Measurements from ENCODE around the gene EFCAB8. TPM values are rescaled to one million over a fixed set of nuclear protein-coding genes. Genes with fewer than 3 reads are reported as not detected.

The EFCAB8 gene
- total RNA-seq, 1 donor from 2014 or later = 0.29 TPM

DNA sequence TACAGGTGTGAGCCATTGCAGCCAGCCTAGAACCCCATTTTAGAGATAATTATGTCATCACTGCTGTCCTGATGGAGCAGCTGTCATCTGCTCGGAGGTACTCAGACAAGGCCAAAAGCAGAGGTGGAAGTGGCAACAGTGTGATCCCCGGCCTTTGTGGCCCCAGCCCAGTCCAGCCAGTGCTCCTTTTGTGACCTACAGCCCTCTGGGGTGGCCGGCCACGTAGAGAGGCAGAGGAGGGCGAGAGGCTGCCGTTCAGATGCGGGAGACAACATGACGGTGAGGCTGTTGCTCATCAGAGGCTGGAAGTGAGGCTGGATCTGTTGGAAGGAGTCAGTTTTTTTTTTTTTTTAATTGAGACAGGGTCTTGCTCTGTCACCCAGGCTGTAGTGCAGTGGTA is 32.8 kb downstream of the EFCAB8 start:
- Mint-ChIP-seq H3K27ac (no peak overlapping the region), H3K9me3 (ENCODE audit: low read depth) (no peaks in the 10 kb centered on the region), H3K4me1 (ENCODE audit: low read depth) (no peaks in the 10 kb centered on the region), H3K27me3 (no peaks in the 10 kb centered on the region), H3K4me3 (ENCODE audit: low read depth) (no peak overlapping the region), H3K36me3 (ENCODE audit: insufficient read depth) (no peaks in the 10 kb centered on the region)
- no peak for DNase-seq (ENCODE audit: low spot score, unreplicated experiment)
- TF ChIP-seq, protein P1, sequence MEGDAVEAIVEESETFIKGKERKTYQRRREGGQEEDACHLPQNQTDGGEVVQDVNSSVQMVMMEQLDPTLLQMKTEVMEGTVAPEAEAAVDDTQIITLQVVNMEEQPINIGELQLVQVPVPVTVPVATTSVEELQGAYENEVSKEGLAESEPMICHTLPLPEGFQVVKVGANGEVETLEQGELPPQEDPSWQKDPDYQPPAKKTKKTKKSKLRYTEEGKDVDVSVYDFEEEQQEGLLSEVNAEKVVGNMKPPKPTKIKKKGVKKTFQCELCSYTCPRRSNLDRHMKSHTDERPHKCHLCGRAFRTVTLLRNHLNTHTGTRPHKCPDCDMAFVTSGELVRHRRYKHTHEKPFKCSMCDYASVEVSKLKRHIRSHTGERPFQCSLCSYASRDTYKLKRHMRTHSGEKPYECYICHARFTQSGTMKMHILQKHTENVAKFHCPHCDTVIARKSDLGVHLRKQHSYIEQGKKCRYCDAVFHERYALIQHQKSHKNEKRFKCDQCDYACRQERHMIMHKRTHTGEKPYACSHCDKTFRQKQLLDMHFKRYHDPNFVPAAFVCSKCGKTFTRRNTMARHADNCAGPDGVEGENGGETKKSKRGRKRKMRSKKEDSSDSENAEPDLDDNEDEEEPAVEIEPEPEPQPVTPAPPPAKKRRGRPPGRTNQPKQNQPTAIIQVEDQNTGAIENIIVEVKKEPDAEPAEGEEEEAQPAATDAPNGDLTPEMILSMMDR (IDR thresholded peaks at IDR 0.05; ENCODE audit: unreplicated experiment) = no peak

DNA sequence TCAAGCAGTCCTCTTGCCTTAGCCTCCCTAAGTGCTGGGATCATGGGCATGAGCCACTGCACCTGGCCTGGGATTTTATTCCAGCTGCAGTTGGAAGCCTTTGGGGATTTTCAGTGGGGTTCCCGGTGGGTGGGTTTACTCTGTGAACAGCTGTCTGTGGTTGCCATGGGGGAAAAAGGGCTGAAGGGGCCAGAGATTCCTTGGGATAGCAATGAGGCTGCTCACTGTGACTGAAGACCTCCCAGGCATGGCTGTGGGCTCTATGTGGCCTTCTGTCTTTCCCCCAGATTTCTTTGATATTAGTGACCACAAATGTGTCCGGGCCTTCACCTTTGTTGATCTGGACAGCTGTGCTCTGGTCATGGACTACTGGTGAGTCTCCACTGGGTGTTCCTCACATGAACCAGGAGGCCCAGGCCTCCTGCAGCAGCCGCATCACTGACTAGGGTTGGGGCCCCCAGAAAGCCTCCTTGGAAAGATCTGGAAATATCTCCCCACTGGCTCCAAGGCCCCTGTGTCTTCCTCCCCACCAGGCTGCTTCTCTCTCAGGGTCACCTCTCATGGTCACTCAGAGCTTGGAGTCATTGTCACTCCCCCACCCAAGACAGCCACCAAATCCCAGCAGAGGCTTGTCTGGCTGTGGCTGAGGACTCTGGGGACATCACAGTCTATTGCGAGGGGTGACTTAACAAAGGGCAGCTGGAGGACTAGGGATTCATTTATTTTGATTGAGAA is 33.4 kb downstream of the EFCAB8 start:
- Mint-ChIP-seq H3K4me1 (ENCODE audit: low read depth) (no peaks in the 10 kb centered on the region), H3K4me3 (ENCODE audit: low read depth) (no peak overlapping the region), H3K36me3 (ENCODE audit: insufficient read depth) (no peaks in the 10 kb centered on the region), H3K27me3 (no peaks in the 10 kb centered on the region), H3K9me3 (ENCODE audit: low read depth) (no peaks in the 10 kb centered on the region), H3K27ac (no peak overlapping the region)
- TF ChIP-seq, protein P1 (IDR thresholded peaks at IDR 0.05; ENCODE audit: unreplicated experiment) = no peak
- no peak for DNase-seq (ENCODE audit: low spot score, unreplicated experiment)

DNA sequence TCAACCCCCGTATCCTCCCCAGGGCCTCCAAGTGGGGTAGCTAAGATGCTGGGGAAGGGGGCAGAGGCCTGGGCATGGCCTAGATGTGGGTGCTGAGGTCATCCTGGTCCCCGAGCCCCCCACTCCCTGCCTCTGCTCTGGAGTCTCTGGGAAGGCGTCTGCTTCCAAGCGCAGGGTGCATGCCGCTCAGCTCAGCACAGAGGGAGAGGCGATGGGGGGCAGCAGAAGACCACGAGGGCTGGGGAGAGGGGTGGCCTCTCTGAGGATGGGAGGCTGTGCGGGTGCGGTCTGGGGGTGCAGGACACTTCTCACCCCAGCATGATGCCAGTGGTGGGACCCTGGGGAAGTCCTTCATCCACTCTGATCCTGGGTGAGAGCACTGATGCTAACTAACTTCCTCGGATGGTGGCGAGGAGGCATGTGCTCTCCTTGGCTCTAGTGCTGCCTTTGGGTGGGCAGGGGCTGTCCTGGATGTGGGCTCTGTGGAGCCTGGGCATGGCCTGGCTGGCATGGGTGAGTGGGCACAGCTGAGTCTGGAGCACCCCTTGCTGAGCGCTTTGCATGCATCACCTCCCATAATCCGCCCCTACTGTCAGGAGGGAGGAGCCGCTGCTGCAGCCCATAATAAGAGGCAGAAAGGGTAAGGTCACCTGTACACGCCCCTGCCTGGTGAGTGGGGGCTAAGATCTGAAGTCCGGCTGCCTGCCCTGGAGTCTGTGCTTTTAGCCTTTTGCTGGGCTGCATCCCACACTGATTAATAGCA is 34.7 kb downstream of the EFCAB8 start:
- TF ChIP-seq, protein P1 (IDR thresholded peaks at IDR 0.05; ENCODE audit: unreplicated experiment) = no peak
- no peaks in the 10 kb centered on the region for H3K9me3 Mint-ChIP-seq (ENCODE audit: low read depth)
- H3K4me1 Mint-ChIP-seq (ENCODE audit: low read depth) = no peaks in the 10 kb centered on the region
- DNase-seq (ENCODE audit: low spot score, unreplicated experiment) = no peak
- H3K4me3 Mint-ChIP-seq (ENCODE audit: low read depth) = no peak overlapping the region
- H3K27ac Mint-ChIP-seq = no peak overlapping the region
- H3K36me3 Mint-ChIP-seq (ENCODE audit: insufficient read depth) = no peaks in the 10 kb centered on the region
- H3K27me3 Mint-ChIP-seq = no peaks in the 10 kb centered on the region

DNA sequence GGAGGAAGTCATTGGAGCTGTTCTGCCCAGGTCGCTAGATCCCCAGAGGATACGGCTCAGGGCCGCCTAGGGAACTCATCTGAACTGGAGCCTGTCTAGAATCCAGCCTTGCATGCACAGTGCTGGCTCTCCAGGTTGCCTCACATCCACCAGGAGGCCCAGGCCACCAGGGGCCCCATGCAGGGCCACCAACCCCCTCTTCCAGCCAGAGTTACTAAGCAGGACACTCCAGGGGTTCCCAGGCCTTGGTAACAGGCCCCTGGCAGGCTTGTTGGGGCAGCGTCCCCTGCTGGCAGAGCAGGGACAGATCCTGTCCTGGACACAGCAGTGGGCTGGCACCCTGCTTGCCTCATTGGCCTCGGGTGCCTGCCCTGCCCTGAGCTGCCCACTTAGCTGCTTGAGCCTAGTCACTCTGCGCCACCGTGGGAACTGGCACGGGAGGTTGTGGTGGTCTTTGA is 35.3 kb downstream of the EFCAB8 start:
- TF ChIP-seq, protein P1 (IDR thresholded peaks at IDR 0.05; ENCODE audit: unreplicated experiment) = peak; percentile 44
- Mint-ChIP-seq H3K27me3 (no peaks in the 10 kb centered on the region), H3K36me3 (ENCODE audit: insufficient read depth) (no peaks in the 10 kb centered on the region), H3K4me1 (ENCODE audit: low read depth) (no peaks in the 10 kb centered on the region), H3K27ac (no peak overlapping the region), H3K9me3 (ENCODE audit: low read depth) (no peaks in the 10 kb centered on the region), H3K4me3 (ENCODE audit: low read depth) (no peak overlapping the region)
- DNase-seq (ENCODE audit: low spot score, unreplicated experiment) = no peak

DNA sequence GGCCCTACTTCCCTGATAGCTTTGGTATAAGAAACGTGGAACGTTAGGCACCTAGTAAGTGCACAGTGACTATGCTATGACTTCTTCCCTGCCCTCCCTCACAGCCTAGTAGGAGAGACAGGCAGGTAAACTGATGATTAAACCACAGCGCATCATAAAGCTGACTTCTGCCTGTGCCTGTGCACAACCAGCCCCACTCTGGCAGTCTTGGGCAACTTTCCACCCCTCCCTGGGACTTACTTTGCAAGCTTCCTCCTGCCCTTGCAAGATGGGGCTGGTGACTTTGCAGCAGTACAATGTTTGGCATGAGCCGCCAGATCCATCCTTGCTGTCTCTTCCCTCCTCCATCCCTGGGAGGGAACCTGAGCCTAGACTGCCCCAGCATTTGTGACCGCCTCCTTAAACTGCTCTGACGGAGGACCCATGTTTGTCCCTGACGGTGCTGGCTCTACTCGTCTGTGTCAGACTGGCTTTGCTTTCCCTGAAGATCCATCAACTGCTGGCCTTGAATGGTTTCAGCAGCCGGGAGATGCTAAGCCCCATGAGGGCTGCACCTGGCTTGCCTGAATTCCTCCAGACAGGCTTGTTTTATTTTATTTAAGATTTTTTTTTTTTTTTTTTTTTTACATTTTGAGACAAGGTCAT is 36.1 kb downstream of the EFCAB8 start:
- TF ChIP-seq, protein P1 (IDR thresholded peaks at IDR 0.05; ENCODE audit: unreplicated experiment) = no peak
- no peaks in the 10 kb centered on the region for H3K9me3 Mint-ChIP-seq (ENCODE audit: low read depth)
- H3K4me1 Mint-ChIP-seq (ENCODE audit: low read depth) = no peaks in the 10 kb centered on the region
- DNase-seq (ENCODE audit: low spot score, unreplicated experiment) = no peak
- no peak overlapping the region for H3K27ac Mint-ChIP-seq
- no peaks in the 10 kb centered on the region for H3K27me3 Mint-ChIP-seq
- no peaks in the 10 kb centered on the region for H3K36me3 Mint-ChIP-seq (ENCODE audit: insufficient read depth)
- H3K4me3 Mint-ChIP-seq (ENCODE audit: low read depth) = no peak overlapping the region
